Activated CD8-positive, alpha-beta T cell treated with anti-CD3 and anti-CD28 coated beads for 36 hours (primary cell): ENCODE measurements around the gene SPR. TPM values are rescaled to one million over a fixed set of nuclear protein-coding genes. Genes with fewer than 3 reads are reported as not detected.

Source experiments
- ATAC-seq: fragments of 200-7000 bp; cut with Tn5 transposase; one replicate; pipeline ENCODE4 v1.10.0; 2021; ENCODE audit warnings: mild to moderate bottlenecking, moderate library complexity
- CTCF ChIA-PET: fragments of 350-600 bp; sonication (Branson Sonifier 250); formaldehyde crosslinking; loops from one replicate; lab custom pipeline; 2021; ENCODE audit warnings: antibody characterized with exemption; lab: Charles Lee
- POLR2A ChIA-PET: fragments of 350-600 bp; sonication (Branson Sonifier 250); formaldehyde crosslinking; loops from one replicate; lab custom pipeline; 2021; ENCODE audit warnings: antibody characterized with exemption; lab: Charles Lee
- DNase-seq: peaks from one replicate; pipeline ENCODE4 v3.0.0-alpha.2; 2020
- H3K27ac Mint-ChIP-seq: one replicate; pipeline ENCODE4 v1.8.0; 2021; ENCODE audit warnings: mild to moderate bottlenecking, mixed read lengths
- H3K27me3 Mint-ChIP-seq: one replicate; pipeline ENCODE4 v1.8.0; 2021; ENCODE audit warnings: mixed read lengths
- H3K36me3 Mint-ChIP-seq: one replicate; pipeline ENCODE4 v1.8.0; 2021; ENCODE audit warnings: low read depth, mixed read lengths
- H3K4me1 Mint-ChIP-seq: one replicate; pipeline ENCODE4 v1.8.0; 2021; ENCODE audit warnings: low read depth, mixed read lengths
- H3K4me3 Mint-ChIP-seq: one replicate; pipeline ENCODE4 v1.8.0; 2021; ENCODE audit warnings: mild to moderate bottlenecking, moderate library complexity, mixed read lengths
- H3K9me3 Mint-ChIP-seq: one replicate; pipeline ENCODE4 v1.8.0; 2021; ENCODE audit warnings: mixed read lengths
- CTCF ChIP-seq: fragments of 200-600 bp; IDR thresholded peaks from one replicate; pipeline ENCODE4 v1.8.0; 2022; ENCODE audit warnings: antibody characterized with exemption, mild to moderate bottlenecking
- intact Hi-C: fragments of 100-400 bp; cut with micrococcal nuclease; formaldehyde crosslinking; loops from one replicate; pipeline ENCODE4 v1.10.0; 2022
- total RNA-seq, 2 experiments: library from RNA; stranded (reverse); gene quantifications; one replicate each; pipeline ENCODE4 v1.2.3, GENCODE V29; 2021

The SPR gene
- 1 to 10 TPM; 7.8 to 9.4 TPM for total RNA-seq

DNA sequence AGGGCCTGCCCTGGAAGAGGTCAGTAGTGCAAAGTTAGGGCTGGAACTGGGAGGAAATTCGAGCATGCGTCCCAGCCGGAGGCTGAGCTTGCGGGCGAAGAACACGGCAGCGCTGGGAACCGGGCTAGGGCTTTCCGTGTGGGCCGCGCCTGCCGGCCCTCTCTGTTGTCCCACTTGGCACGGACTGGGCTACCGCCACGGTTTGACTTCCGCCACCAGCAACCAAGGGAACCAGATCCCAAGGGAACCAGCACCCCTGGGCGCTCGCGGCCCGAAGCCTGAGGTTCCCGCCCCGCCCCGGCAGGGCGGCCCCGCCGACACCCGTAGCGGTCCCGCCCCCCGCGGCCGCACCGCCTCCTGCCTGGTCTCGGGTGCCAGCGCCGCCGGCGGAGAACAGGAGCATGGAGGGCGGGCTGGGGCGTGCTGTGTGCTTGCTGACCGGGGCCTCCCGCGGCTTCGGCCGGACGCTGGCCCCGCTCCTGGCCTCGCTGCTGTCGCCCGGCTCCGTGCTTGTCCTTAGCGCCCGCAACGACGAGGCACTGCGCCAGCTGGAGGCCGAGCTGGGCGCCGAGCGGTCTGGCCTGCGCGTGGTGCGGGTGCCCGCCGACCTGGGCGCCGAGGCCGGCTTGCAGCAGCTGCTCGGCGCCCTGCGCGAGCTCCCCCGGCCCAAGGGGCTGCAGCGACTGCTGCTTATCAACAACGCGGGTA lies at the start of gene SPR:
SPR (plus strand) TSS at position 377 of the 708 bp plus-strand sequence; CDS start at position 402, 25 bp downstream.
- Mint-ChIP-seq H3K9me3 (no peaks in the 10 kb centered on the region), H3K27ac (no peak within 1 kb of the TSS), H3K36me3 (peaks cover 8% of the 10 kb centered on the region), H3K4me3 (peak within 1 kb of the TSS; percentile 72), H3K4me1 (peaks cover 6% of the 10 kb centered on the region), H3K27me3 (peaks cover 53% of the 10 kb centered on the region)
- peak; percentile 77 for DNase-seq
- no peak for TF ChIP-seq CTCF
- ChIA-PET CTCF (interaction anchor here (0.7 to 3.2 kb wide), 37 partner anchors 8 to 308 kb away, joined by 3 to 33 read pairs (median 5); partner anchors contain the start of gene EMX1), POLR2A (interaction anchor here (0.7 kb wide), 1 partner anchor 289 kb away, joined by 3 read pairs; no protein-coding TSS in a partner anchor)
- peak; percentile 95 for ATAC-seq
- intact Hi-C loops, result no loop called here

GRCh38 chr2:72840066-72840465 lies 47.1 kb upstream of the SPR start:
- H3K4me3 Mint-ChIP-seq, result no peak overlapping the region
- no peak for ATAC-seq
- DNase-seq, result no peak
- intact Hi-C loops, result no loop called here
- TF ChIP-seq CTCF, result no peak
- no peaks in the 10 kb centered on the region for H3K36me3 Mint-ChIP-seq
- POLR2A ChIA-PET, result no interaction called here
- no peak overlapping the region for H3K27ac Mint-ChIP-seq
- CTCF ChIA-PET, result interaction anchor here (4.0 kb wide), 1 partner anchor 22 kb away, joined by 16 read pairs; no protein-coding TSS in a partner anchor
- peaks cover 15% of the 10 kb centered on the region for H3K27me3 Mint-ChIP-seq
- no peaks in the 10 kb centered on the region for H3K9me3 Mint-ChIP-seq
- H3K4me1 Mint-ChIP-seq, result no peaks in the 10 kb centered on the region

DNA sequence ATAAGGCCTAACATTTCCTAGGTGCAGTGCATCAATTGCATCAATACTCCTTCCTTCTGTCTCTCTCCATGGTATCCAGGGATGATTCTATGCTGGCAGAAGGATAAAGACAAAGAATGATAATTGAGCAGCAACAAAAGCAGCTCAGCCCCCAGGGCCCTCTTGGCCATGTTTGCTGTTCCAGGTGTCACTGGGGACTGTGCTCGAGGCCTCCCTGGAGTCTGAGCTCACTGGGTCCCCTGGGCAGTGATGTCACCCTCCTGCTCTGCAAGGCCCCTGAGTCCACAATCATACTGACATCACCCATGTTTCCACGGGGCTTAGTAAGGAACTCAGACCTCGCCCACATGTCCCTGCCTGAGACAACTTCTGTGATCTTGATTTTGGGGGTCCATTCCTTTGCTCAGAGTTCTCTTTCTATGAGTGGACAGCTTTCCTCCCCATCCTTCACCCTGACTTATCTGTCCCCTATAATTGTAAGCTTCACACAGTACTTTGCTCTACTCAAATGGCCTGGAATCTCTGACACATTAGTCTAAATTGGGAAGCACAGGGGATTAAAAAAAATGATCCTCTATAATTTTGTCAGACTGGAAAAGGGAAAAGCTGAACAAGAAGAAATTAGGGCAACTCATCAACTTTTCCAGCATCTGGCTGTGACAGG lies 45.6 kb upstream of the SPR start:
- CTCF ChIA-PET, result interaction anchor here (1.0 to 4.0 kb wide), 4 partner anchors 9 to 70 kb away, joined by 3 to 16 read pairs (median 4); no protein-coding TSS in a partner anchor
- Mint-ChIP-seq H3K27me3 (peaks cover 15% of the 10 kb centered on the region), H3K4me3 (no peak overlapping the region), H3K36me3 (no peaks in the 10 kb centered on the region), H3K4me1 (no peaks in the 10 kb centered on the region), H3K27ac (no peak overlapping the region), H3K9me3 (no peaks in the 10 kb centered on the region)
- TF ChIP-seq CTCF, result no peak
- ATAC-seq, result no peak
- DNase-seq, result no peak
- POLR2A ChIA-PET, result interaction anchor here (1.1 kb wide), 1 partner anchor 9 kb away, joined by 3 read pairs; no protein-coding TSS in a partner anchor
- intact Hi-C loops, result no loop called here

DNA sequence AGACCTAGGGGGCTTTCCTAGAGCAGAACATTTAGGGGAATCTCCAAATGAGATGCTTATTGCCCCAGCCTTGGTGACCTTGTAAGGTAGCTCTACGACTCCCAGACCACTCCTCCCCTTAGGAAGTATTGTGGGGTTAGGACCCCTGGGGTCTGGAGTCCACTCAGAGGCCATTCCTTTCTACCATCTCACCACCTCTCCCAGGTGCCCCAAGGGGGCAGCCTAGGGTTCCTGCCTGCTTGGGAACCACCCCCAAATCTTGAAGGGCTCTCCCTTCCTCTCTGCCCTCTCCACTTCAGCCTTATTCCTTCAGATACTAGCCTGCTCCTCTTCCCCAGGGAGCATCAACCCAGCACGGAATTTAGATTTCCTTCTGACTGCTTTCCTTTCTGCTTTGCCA lies 43.9 kb upstream of the SPR start:
- Mint-ChIP-seq H3K27me3 (peaks cover 15% of the 10 kb centered on the region), H3K4me3 (no peak overlapping the region), H3K4me1 (no peaks in the 10 kb centered on the region), H3K27ac (no peak overlapping the region), H3K9me3 (no peaks in the 10 kb centered on the region), H3K36me3 (no peaks in the 10 kb centered on the region)
- no peak for TF ChIP-seq CTCF
- CTCF ChIA-PET, result interaction anchor here (4.0 kb wide), 1 partner anchor 19 kb away, joined by 16 read pairs; no protein-coding TSS in a partner anchor
- intact Hi-C loops, result no loop called here
- no peak for ATAC-seq
- POLR2A ChIA-PET, result no interaction called here
- DNase-seq, result no peak
